Stimulated activated CD8-positive, alpha-beta memory T cell treated with anti-CD3 and anti-CD28 coated beads, Interleukin-12 subunit alpha, Interleukin-12 subunit beta, amount 100 ng/mL, for 24 hours (primary cell): ENCODE measurements around the gene KIAA0232.
"Not testable (repeated sequence)": the region's sequence is repeated elsewhere in the genome, so short reads cannot be mapped to it uniquely, and the experiment has no call there.

ENCODE experiments used
- DNase-seq: peaks from one replicate; pipeline ENCODE4 v3.0.0-alpha.2; 2020; ENCODE audit errors: extremely low read depth

KIAA0232 gene

DNA sequence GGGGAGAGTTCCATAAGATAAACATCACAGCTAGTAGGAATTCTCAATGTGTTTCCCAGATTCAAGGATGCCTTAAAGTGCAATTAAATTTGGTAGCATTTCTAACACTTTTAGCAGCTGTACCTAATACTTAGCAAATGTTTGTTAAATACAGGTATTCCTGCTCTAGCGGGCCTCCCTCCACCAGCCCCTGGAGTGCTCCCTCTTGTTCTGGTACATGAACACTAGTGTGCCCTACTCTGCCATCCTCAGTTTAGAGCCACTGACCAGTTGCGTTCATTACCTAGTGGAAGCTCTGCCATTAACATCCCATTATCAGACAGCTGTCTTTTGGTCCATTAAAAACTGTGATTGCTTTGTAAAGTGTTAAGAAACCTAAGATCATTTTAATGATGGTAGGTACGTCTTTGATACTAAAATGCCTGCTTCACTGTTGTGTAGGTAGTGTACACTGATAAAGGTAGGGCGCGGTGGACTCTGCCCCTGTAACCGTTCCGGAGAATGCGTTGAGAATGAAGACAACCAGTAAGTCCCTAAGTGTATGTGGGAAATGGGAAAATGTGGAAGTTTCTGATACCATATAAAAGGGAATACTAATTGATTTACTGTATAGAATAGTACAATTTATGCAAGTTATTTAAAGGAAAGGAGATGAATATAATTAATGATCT is 21.7 kb downstream of the KIAA0232 start:
- no peak for DNase-seq

DNA sequence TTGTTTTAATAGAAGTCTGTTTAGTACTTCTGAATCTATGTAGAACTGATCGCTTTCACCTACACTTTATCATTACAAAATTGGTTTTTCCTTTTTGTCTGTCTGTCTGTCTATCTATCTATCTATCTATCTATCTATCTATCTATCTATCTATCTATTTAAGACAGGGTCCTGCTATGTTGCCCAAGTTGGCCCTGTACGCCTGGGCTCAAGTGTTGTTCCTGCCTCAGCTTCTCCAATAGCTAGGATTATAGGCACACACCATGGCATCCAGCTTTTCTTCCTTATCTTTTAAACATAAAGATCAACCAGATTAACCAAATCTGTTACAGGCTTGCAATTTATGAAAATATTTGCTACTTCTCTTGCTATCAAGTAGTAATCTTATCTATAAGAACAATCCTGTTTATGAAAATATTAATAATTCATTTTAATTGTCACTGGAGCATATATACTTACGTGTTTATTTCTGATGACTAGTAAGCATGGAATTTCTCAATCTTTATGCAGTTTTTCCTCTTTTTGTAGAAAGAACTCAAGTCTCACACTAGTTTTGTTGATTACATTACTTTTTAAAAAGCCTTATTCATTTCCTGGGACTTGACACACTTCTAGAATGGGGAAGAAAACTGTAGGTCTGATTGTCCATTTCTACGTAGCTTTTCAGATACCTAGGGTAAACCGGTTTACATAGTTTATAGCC is 24.5 kb downstream of the KIAA0232 start:
- no peak for DNase-seq

DNA sequence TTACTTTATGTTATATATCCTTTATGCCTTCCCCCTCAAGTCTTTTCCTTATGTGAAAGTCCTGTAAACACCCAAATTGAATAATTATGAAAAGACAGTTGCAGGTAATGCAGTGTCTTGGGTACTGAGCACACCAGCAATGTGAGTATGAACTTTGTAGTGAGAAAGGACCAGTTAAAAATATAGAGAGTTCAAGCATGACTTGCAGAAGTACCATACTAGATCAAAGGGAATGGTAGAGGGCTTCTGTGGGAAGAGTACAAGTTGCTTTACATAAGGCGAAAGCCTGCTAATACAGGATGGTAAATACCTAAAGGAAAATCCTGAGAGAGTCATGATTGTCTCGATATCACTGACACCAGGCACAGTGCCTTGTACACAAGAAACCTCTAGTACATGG is 25.7 kb downstream of the KIAA0232 start:
- no peak for DNase-seq

DNA sequence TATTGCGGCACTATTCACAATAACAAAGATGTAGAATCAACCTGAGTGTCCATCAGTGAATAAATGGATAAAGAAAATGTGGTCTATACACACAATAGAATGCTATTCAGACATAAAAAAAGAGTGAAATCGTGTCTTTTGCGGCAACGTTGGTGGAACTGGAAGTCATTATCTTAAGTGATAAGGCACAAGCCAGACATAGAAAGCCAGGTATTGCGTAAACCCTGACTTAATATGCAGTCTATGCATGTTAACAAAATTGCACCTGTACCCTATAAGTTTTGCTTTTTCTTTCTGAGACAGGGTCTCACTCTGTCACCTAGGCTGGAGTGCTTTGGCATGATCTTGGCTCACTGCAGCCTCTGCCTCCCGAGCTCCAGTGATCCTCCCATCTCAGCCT is 28.6 kb downstream of the KIAA0232 start:
- DNase-seq, result no peak

DNA sequence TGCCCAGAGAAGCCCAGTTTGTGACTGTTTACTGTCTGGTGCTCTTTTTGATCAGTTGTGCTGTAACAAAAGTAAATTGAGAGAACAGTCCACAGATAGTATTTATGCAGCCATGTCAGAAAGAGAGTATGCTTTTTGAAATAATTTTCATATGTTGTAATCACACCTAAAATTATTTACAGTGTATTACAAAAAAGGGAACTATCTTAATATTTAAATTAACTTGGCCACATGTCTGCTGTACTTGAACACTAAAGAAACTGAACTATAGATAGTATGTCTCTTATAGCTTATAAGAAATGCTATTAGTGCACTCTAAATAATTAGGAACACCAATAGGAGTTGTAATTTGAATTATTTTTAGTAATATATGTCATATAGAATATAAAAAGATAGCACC is 30.2 kb downstream of the KIAA0232 start:
- no peak for DNase-seq

DNA sequence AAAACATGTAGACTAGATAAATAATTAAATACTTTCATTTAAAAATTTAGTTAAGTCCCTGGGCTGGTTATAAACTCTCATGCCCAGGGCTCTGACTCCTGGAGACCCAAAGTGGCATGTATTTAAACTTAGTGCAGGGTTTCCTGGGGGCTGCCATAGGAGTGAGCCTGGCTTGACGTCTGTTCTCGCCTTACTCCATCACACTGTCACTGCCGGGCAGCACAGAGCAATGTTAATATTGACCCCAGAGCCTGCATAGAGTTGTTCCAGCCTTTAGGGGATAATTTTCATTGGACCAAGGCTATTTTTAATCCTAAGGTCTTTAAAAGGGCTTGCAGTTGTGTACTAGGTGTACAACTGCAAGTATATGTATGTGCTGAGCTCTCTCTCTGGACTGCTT is 31.2 kb downstream of the KIAA0232 start:
- no peak for DNase-seq

DNA sequence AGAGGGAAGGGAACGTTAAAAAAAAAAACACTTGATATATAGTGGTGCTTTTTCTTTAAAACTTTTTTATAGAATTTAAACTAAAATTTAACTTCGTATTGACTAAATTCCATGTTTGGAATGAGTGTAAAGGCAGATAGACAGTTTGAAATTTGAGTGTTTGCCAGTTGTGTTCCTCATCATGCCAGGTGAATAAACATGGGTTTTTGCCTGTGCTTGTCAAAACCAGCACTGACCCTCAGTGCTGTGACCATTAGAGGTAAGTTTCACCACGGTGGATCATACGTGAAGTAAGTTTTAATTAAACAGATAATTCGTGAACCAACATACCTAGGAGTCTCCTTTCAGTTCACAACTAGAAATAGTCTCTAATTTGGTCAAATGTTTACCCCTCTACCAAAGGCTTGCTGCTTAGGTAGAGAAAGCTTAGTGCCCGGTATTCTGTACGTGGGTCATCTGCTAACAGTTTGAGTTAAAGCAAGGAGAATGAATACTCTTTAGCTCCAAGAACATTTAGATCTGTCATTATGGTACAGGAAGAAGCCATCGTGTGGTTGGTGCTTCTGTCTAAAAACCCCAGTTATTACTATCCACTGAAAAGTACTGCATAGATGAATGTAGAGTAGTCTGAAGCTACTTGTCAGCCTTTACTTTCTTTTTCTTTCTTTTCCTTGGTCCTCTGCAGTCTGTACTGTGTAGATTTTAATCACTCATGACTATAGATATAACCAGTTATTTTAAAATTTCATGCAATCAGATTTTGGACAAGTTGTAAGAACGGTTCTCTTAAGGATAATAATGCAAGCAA is 32.7 kb downstream of the KIAA0232 start:
- DNase-seq, result no peak

DNA sequence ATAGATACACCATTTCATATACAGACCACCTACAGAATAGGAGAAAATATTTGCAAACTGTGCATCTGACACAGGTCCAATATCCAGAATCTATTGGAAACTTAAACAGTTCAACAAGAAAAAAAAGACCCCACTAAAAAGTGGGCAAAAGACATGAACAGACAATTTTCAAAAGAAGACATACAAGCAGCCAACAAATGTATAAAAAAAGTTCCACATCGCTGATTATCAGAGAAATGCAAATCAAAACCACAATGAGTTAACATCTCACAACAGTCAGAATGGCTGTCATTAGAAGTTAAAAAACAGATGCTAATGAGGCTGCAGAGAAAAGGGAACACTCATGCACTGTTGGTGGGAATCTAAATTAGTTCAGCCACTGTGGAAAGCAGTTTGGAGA is 36.8 kb downstream of the KIAA0232 start:
- DNase-seq, result no peak

DNA sequence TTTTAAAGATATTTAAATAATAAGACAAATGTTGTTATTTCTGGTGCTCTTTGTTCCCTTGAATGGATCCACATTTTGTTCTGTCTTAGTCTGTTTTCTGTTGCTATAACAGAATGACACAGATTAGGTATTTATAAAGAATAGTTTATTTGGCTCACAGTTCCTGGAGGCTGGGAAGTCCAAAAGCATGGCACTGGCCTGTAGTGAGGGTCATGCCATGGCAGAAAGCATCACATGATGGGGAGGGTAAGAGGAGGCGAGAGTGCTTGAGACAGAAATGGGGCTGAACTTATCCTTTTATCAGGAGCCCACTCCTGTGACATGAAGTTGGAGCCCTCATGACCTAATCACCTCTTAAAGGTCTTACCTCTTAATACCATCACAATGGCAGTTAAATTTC is 38.2 kb downstream of the KIAA0232 start:
- DNase-seq, result no peak

DNA sequence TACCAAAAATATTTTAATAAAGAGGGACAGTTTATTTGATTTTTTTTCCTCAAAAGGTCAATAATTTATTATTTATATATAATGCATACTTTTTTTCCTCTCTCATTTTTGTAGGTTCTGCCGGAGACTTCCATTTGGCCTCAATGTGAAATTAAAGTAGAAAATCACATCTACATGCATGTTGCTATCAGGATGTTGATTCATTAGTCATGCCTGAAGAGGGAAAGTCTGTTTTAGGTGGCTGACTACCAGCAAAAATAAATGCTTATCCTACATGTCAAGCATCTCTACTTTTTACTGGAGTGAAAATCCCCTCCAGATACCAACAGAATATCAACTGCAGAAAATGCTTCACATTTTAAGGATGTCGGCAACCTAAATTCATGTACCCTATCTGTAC is 41.5 kb downstream of the KIAA0232 start:
- no peak for DNase-seq

DNA sequence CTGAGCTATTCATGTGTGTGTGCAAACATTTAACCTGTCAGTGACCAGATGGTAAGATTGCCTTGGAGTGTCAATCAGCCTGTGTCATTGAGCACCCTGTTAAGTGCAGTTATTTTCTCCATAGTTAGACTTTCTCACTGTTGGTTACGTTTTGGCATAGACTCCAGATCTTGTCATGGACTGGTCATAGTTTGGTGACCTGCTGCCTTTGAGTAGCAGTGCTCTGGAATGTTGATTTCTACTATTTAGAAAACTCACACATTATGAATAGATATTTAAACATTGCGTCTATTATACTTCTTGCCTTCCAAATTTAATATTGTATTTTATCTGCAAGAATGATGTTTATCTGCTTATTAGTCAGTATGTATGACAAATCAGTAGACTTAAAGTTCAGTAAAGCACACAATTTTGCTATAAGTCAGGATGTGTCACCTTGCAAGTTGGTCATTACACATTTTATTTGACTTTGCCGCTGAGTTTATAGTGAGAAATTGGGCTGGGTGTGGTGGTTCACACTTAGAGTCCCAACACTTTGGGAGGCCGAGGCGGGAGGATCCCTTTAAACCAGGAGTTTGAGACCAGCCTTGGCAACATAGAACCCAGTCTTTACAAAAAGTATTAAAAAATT is 42.4 kb downstream of the KIAA0232 start:
- no peak for DNase-seq

DNA sequence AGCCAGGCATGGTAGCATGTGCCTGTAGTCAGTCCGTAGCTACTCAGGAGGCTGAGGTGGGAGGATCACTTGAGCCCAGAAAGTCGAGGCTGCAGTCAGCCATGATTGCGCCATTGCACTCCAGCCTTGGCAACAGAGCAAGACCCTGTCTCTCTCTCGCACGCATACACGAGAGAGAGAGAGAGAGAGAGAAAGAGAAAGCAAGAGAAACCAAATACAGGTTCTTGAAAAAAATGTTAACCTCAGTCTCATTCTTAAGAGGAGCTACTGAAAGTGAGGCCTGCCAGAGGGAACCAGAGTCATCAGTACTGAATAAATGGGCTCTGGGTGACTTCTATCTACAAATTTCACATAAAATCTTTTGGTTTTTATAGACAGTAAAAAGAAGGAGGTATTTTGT is 42.9 kb downstream of the KIAA0232 start:
- DNase-seq, result no peak

DNA sequence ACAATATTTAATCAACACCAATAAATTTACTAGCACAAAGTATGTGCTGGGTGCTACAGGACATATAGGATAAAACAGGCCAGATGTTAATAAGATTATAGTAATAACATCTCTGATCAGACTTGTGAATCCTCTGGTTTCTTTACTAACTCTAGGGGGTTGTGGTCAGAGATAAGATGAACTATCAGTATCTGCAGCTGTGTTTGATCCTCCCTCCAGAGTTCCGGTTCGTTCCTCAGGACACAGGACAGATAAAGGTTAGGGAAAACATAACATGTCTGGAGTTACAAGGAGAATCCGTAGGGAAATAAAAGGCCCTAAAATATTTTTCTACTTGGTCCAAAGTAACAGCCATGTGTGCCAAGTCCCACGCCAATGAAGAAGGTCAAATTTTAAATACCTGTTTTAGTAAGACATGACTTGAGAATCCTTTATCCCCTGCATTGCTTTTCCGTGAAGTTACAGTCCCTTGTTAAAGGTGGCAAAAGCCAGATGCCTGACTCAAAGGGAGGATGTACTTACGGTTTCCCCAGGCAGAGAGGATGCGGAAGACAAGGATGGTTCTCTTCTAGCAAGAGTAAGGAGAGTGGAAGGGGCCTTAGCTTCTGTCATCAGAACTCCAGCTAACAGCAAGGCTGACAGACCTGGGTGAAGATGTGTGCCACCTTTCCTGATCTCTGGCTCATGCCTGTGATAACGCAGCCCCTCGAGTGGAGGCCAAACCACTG is 44.4 kb downstream of the KIAA0232 start:
- DNase-seq, result no peak

DNA sequence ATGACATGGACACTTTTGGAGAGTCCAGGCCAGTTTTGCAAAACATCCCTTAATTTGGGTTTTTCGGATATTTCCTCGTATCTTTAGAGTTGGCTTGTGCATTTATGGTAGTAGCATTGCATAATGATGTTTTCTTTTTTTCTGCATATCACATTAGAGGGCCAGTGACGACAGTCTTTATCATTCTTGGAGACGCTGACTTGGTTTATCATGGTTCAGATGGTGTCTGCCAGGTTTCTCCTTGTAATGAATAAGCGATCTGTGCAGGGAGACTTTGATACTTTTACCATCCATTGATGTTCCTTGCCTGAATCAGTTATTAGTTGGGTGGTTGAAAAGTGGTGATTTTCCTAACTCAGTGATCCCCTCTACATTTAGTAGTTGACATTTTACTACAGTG is 46.6 kb downstream of the KIAA0232 start:
- DNase-seq, result no peak

DNA sequence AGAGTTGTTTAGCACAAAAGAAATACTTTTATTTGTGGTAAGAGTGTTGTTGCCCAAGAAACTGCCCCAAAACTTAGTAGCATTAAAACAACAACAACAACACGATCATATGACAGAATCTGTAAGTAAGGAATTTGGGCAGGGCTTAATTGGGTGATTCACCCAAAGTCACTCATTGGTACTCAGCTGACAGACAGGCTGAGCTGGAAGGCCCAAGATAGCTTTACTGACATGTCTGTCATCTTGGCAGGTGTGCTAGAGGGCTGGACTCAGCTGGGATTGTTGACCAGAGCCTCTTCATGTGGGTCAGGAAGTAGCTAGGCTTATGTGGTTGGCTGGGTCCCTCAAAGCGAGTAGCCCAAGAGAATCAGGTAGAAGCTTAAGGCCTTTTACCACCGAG is 52.3 kb downstream of the KIAA0232 start:
- no peak for DNase-seq

DNA sequence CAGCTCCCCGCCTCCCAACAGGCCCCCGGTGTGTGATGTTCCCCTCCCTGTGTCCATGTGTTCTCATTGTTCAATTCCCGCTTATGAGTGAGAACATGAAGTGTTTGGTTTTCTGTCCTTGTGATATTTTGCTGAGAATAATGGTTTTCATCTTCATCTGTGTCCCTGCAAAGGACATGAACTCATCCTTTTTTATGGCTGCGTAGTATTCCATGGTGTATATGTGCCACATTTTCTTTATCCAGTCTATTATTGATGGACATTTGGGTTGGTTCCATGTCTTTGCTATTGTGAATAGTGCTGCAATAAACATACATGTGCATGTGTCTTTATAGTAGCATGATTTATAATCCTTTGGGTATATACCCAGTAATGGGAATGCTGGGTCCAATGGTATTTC is 53.1 kb downstream of the KIAA0232 start:
- DNase-seq, result not testable (repeated sequence)

DNA sequence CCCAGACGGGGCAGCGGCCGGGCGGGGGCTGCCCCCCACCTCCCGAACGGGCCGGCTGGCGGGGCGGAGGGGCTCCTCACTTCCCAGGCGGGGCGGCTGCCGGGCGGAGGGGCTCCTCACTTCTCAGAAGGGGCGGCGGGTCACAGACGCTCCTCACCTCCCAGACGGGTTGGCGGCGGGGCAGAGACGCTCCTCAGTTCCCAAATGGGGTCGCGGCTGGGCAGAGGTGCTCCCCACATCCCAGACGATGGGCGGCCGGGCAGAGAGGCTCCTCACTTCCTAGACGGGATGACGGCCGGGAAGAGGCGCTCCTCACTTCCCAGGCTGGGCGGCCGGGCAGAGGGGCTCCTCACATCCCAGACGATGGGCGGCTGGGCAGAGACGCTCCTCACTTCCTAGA is 54.6 kb downstream of the KIAA0232 start:
- not testable (repeated sequence) for DNase-seq

DNA sequence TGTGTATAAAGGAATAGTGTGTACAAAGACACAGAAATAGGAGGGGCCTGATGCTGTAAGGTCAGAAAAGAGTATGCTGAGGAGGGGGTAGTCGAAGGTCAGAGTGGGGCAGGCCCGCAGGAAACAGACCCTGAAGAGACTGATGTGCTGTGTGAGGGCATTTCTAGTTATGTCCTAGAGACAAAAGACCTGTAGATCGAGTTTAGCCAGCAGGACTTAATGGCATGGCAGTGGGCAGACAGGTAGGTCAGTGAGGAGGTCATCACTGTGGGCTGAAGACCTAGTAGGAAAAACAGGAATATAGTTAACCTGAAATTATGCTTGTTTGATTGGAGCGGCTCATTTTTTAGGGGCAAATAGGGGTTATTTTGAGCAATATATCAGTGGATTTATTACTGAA is 57.1 kb downstream of the KIAA0232 start:
- DNase-seq, result no peak

DNA sequence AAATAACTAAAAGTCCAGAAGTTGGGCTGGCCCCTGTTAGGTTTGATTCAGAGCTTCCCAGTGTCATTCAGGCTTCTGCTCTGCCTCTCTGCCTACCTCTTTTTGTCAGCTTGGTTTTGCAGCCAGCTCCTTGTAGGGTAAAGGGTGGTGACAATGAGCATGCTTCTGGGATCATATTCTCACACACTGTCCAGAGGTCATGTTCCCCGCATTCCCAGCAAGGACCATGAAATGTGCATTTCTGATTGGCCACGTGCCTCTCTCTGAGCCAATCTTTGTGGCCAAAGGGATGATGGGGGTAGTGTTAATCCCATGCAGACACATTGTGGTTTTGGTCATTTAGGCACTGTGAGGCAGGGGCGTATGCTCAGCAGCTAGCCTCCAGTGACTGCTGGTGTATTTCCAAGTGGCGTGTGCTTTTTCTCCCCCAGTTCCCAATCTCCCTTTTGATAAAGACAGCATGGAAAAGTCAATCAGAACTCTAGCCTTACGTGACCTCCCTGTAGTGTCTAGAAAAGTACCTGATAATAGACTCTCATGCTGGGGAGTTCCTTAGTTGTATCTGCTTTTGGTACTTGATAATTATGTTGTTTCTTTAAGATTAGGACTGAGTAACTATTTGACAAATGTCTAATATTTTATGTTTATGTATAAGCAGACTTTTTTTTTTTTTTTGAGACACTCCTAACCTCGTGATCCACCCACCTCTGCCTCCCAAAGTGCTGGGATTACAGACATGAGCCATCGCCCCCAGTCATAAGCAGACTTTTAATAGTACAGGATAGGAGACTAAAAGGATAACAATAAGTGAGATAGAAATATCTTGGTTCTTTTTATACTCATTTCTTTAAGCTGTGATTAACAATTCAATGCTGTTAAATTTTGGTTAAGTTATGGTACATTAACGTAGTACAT is 57.8 kb downstream of the KIAA0232 start:
- no peak for DNase-seq

DNA sequence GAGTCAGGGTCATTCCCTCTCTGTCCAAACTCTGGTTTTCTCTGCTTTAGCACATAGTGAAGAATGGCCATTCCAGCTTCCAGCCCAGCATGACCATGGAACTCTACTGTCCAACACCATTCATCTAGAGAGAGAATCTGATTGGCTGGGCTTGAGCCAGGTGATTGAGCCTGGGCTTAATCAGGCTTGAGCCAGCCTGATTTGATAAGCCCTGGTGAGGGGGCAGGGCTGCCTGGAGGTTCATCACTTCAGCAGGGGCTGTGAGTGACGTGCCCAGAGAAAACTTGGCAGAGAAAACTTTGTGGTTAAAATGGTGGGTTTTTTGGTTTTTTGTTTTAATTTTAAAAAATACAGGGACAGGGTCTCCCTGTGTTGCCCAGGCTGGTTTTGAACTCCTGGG is 62.5 kb downstream of the KIAA0232 start:
- DNase-seq, result no peak

DNA sequence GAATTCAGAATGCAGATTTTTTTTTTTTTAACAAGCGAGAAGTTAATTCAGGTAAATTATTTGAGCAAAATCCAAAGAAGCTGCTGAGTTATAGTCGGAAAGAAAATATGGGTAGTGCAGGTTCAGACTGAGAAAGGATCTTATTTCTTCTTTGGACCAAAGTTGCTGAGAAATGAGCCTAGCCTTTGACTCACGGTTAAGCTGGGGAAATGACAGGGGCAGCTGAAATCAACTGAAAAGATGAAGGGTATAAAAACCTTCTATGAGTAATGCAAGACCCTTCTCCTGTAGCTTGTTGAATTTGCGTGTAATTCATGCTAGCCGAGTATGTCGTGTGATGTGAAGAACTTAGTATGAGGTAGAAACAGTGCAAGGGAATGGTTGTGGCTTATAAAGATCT is 63.0 kb downstream of the KIAA0232 start:
- DNase-seq, result no peak
